OCI-LY1 (cell line): ENCODE measurements around the gene CMIP.

Source experiments
- H2AFZ ChIP-seq: fragments of 200-600 bp; sonication (generic), shearing (Covaris generic); 2 replicates; pipeline ENCODE4 v1.6.0; 2014; ENCODE audit warnings: antibody characterized with exemption, mild to moderate bottlenecking, low read length
- H3F3A ChIP-seq: fragments of 200-600 bp; sonication (generic), shearing (Covaris generic); 2 replicates; pipeline ENCODE4 v1.6.0; 2014; ENCODE audit warnings: mild to moderate bottlenecking, antibody characterized with exemption, low read length, moderate library complexity; ENCODE audit not compliant: insufficient read depth
- H3K27ac ChIP-seq: fragments of 200-600 bp; sonication (generic); 2 replicates; pipeline ENCODE4 v1.5.1; 2014; ENCODE audit warnings: low read length, mixed run types, mild to moderate bottlenecking, low read depth; ENCODE audit not compliant: poor library complexity, severe bottlenecking
- H3K27me3 ChIP-seq: fragments of 200-600 bp; sonication (generic); 2 replicates; pipeline ENCODE4 v1.6.0; 2014; ENCODE audit warnings: antibody characterized with exemption, mild to moderate bottlenecking, low read length, moderate library complexity; ENCODE audit not compliant: insufficient read depth
- H3K36me3 ChIP-seq: fragments of 200-600 bp; sonication (generic); 2 replicates; pipeline ENCODE4 v1.6.1; 2014; ENCODE audit warnings: mild to moderate bottlenecking, antibody characterized with exemption, low read length, moderate library complexity, mixed read lengths; ENCODE audit not compliant: insufficient read depth
- H3K4me1 ChIP-seq: fragments of 200-600 bp; sonication (generic); 2 replicates; pipeline ENCODE4 v1.5.1; 2014; ENCODE audit warnings: mild to moderate bottlenecking, low read length, moderate library complexity; ENCODE audit not compliant: insufficient read depth, severe bottlenecking
- H3K4me2 ChIP-seq: fragments of 200-600 bp; sonication (generic), shearing (Covaris generic); 2 replicates; pipeline ENCODE4 v1.6.1; 2014; ENCODE audit warnings: low read length
- H3K4me3 ChIP-seq: fragments of 200-600 bp; sonication (generic); 2 replicates; pipeline ENCODE4 v1.5.1; 2014; ENCODE audit warnings: low read length, low read depth, mild to moderate bottlenecking, mixed read lengths; ENCODE audit not compliant: poor library complexity, severe bottlenecking
- H3K79me2 ChIP-seq: fragments of 200-600 bp; shearing (Covaris generic); 2 replicates; pipeline ENCODE4 v1.6.1; 2016; ENCODE audit warnings: mixed run types, low read length, mixed read lengths; ENCODE audit not compliant: insufficient read depth
- H3K9ac ChIP-seq: fragments of 200-600 bp; sonication (generic), shearing (Covaris generic); 2 replicates; pipeline ENCODE4 v1.6.1; 2014; ENCODE audit warnings: mild to moderate bottlenecking, low read length, mixed read lengths
- H3K9me2 ChIP-seq: fragments of 200-600 bp; sonication (generic), shearing (Covaris generic); 2 replicates; pipeline ENCODE4 v1.6.1; 2014; ENCODE audit warnings: low read depth, mild to moderate bottlenecking, low read length, mixed read lengths
- H3K9me3 ChIP-seq: fragments of 200-600 bp; shearing (Covaris generic); 2 replicates; pipeline ENCODE4 v1.6.1; 2014; ENCODE audit warnings: low read length, mixed read lengths
- H4K20me1 ChIP-seq: fragments of 200-600 bp; sonication (generic), shearing (Covaris generic); 2 replicates; pipeline ENCODE4 v1.6.0; 2016; ENCODE audit warnings: mild to moderate bottlenecking, low read length; ENCODE audit not compliant: insufficient read depth
- CTCF ChIP-seq: fragments of 200-600 bp; sonication (generic), shearing (Covaris generic); IDR thresholded peaks from 2 replicates; pipeline ENCODE4 v1.5.1; 2017; ENCODE audit warnings: mild to moderate bottlenecking, antibody characterized with exemption, low read length, moderate library complexity, mixed read lengths
- EZH2 ChIP-seq: fragments of 200-600 bp; sonication (generic), shearing (Covaris generic); IDR thresholded peaks from 2 replicates; pipeline ENCODE4 v1.8.0; 2017; ENCODE audit warnings: borderline replicate concordance, mixed run types, mild to moderate bottlenecking, antibody characterized with exemption, low read length, moderate library complexity, mixed read lengths

The CMIP gene

GRCh38 chr16:81642107-81642436 is 197.5 kb downstream of the CMIP start:
- Histone ChIP-seq H2AFZ (no peak overlapping the region), H3K4me3 (no peak overlapping the region), H3K4me1 (peaks cover 6% of the 10 kb centered on the region), H3K79me2 (no peaks in the 10 kb centered on the region), H4K20me1 (no peaks in the 10 kb centered on the region), H3K4me2 (no peak overlapping the region), H3F3A (no peaks in the 10 kb centered on the region), H3K36me3 (peaks cover 15% of the 10 kb centered on the region), H3K27ac (no peak overlapping the region), H3K9me2 (no peaks in the 10 kb centered on the region), H3K27me3 (no peaks in the 10 kb centered on the region), H3K9me3 (no peaks in the 10 kb centered on the region), H3K9ac (no peak overlapping the region)
- TF ChIP-seq CTCF (no peak), EZH2 (no peak)

- Histone ChIP-seq H3K36me3 (peaks cover 15% of the 10 kb centered on the region), H3K27me3 (no peaks in the 10 kb centered on the region), H3K9me2 (no peaks in the 10 kb centered on the region), H3K4me2 (no peak overlapping the region), H2AFZ (no peak overlapping the region), H4K20me1 (no peaks in the 10 kb centered on the region), H3K4me1 (peaks cover 14% of the 10 kb centered on the region), H3K4me3 (no peak overlapping the region), H3K27ac (no peak overlapping the region), H3K9me3 (no peaks in the 10 kb centered on the region), H3K79me2 (no peaks in the 10 kb centered on the region), H3F3A (no peaks in the 10 kb centered on the region), H3K9ac (no peak overlapping the region)
- TF ChIP-seq CTCF (no peak), EZH2 (no peak)
These were observed 198.3 kb downstream of the CMIP start for GRCh38 chr16:81642943-81643342.

GRCh38 chr16:81645266-81645694 is 200.7 kb downstream of the CMIP start:
- Histone ChIP-seq H3K4me3 (no peak overlapping the region), H3K36me3 (peaks cover 15% of the 10 kb centered on the region), H3K9me2 (no peaks in the 10 kb centered on the region), H4K20me1 (no peaks in the 10 kb centered on the region), H3K79me2 (no peaks in the 10 kb centered on the region), H3K9ac (no peak overlapping the region), H3K4me1 (peaks cover 37% of the 10 kb centered on the region), H3K9me3 (no peaks in the 10 kb centered on the region), H3K27ac (no peak overlapping the region), H3K4me2 (no peak overlapping the region), H3K27me3 (no peaks in the 10 kb centered on the region), H3F3A (no peaks in the 10 kb centered on the region), H2AFZ (no peak overlapping the region)
- TF ChIP-seq EZH2 (no peak), CTCF (no peak)
